Smooth muscle cell (in vitro differentiated cells): Measurements from ENCODE around the gene NBEAL2. TPM values are rescaled to one million over a fixed set of nuclear protein-coding genes. Genes with fewer than 3 reads are reported as not detected.

Experiments
- DNase-seq: peaks from one replicate; lab custom pipeline; 2025; ENCODE audit not compliant: unreplicated experiment; lab: John Stamatoyannopoulos, UW
- H2AFZ ChIP-seq: fragments of 200-600 bp; sonication (generic); 2 replicates; pipeline ENCODE4 v1.6.0; 2016; ENCODE audit warnings: antibody characterized with exemption, low read depth, mild to moderate bottlenecking
- H3F3A ChIP-seq: fragments of 200-600 bp; sonication (generic); 2 replicates; pipeline ENCODE4 v1.6.0; 2017; ENCODE audit warnings: antibody characterized with exemption, low read depth
- H3K27ac ChIP-seq: fragments of 200-600 bp; sonication (generic); 2 replicates; pipeline ENCODE4 v1.5.1; 2016; ENCODE audit warnings: low read depth, mild to moderate bottlenecking
- H3K27me3 ChIP-seq: fragments of 200-600 bp; sonication (generic); 2 replicates; pipeline ENCODE4 v1.6.1; 2016; ENCODE audit warnings: low read depth, mild to moderate bottlenecking
- H3K36me3 ChIP-seq: fragments of 200-600 bp; sonication (generic); 2 replicates; pipeline ENCODE4 v1.5.1; 2016; ENCODE audit warnings: low read depth
- H3K4me1 ChIP-seq: fragments of 200-600 bp; sonication (generic); 2 replicates; pipeline ENCODE4 v1.5.1; 2016; ENCODE audit warnings: low read depth
- H3K4me2 ChIP-seq: fragments of 200-600 bp; sonication (generic); 2 replicates; pipeline ENCODE4 v1.6.0; 2016; ENCODE audit warnings: mild to moderate bottlenecking
- H3K4me3 ChIP-seq: fragments of 200-600 bp; sonication (generic); 2 replicates; pipeline ENCODE4 v1.5.1; 2016; ENCODE audit warnings: mild to moderate bottlenecking
- H3K79me2 ChIP-seq: fragments of 200-600 bp; sonication (generic); 2 replicates; pipeline ENCODE4 v1.6.0; 2016; ENCODE audit warnings: low read depth, mild to moderate bottlenecking
- H3K9ac ChIP-seq: fragments of 200-600 bp; sonication (generic); 2 replicates; pipeline ENCODE4 v1.6.0; 2016; ENCODE audit warnings: low read depth
- H3K9me3 ChIP-seq: fragments of 200-600 bp; sonication (generic); replicated peaks from 2 replicates; pipeline ENCODE4 v1.5.1; 2016; ENCODE audit warnings: low read depth
- H4K20me1 ChIP-seq: fragments of 200-600 bp; sonication (generic); 2 replicates; pipeline ENCODE4 v1.6.0; 2016; ENCODE audit warnings: low read depth
- WGBS: methylation state at CpG from one replicate; pipeline ENCODE4 v1.1.7; 2016; ENCODE audit warnings: low lambda C conversion rate; 5-methylcytosine and 5-hydroxymethylcytosine counted together
- polyA plus RNA-seq: library from polyadenylated mRNA; unstranded; fragments of >200 nt; fragmentation: Nextera tagmentation; extraction: Ambion mirVana; gene quantifications from 2 replicates; pipeline ENCODE4 v1.2.1, GENCODE V29; 2016
- total RNA-seq: library from RNA; depleted of rRNA; stranded (reverse); fragments of >200 nt; gene quantifications from 2 replicates; pipeline ENCODE4 v1.2.3, GENCODE V29; 2014
- TF ChIP-seq, protein P1 (sequence below): fragments of 200-600 bp; sonication (generic); IDR thresholded peaks from 2 replicates; pipeline ENCODE4 v1.5.1; 2017; ENCODE audit warnings: borderline replicate concordance, mild to moderate bottlenecking, antibody characterized with exemption; ENCODE audit not compliant: insufficient read depth, poor library complexity, severe bottlenecking

The NBEAL2 gene
- total and polyA plus RNA-seq, 2 experiments from 2014 or later, result 4.1 to 11.9 TPM

DNA sequence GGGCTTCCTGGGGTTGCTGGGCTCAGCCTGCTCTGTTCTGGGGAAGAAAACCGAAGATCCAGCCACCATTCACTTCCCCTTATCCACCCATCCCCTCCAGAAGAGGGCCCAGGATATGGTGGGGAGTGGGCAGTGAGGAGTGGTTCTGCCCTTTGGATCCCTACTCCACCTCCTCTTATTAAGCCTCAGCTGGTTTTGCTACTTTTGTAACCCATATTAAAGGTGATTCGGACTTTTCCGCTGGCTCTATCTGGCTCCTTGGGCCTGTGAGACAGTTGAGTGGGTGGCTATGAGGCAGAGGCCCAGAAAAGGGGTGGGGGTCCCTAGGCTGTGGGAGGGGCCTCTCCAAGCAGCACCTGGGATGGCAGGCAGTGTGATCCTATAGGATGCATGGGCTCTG lies 33.8 kb downstream of the NBEAL2 start:
- no peak overlapping the region for H3K9ac ChIP-seq
- TF ChIP-seq, protein P1, sequence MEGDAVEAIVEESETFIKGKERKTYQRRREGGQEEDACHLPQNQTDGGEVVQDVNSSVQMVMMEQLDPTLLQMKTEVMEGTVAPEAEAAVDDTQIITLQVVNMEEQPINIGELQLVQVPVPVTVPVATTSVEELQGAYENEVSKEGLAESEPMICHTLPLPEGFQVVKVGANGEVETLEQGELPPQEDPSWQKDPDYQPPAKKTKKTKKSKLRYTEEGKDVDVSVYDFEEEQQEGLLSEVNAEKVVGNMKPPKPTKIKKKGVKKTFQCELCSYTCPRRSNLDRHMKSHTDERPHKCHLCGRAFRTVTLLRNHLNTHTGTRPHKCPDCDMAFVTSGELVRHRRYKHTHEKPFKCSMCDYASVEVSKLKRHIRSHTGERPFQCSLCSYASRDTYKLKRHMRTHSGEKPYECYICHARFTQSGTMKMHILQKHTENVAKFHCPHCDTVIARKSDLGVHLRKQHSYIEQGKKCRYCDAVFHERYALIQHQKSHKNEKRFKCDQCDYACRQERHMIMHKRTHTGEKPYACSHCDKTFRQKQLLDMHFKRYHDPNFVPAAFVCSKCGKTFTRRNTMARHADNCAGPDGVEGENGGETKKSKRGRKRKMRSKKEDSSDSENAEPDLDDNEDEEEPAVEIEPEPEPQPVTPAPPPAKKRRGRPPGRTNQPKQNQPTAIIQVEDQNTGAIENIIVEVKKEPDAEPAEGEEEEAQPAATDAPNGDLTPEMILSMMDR, result no peak
- H2AFZ ChIP-seq, result no peak overlapping the region
- no peak overlapping the region for H3K27ac ChIP-seq
- 97% methylated on average over 3 of the region's 3 CpGs for WGBS
- DNase-seq, result no peak
- H3K4me1 ChIP-seq, result peaks cover 16% of the 10 kb centered on the region
- no peaks in the 10 kb centered on the region for H3K36me3 ChIP-seq
- no peaks in the 10 kb centered on the region for H3K79me2 ChIP-seq
- H3K9me3 ChIP-seq, result no peaks in the 10 kb centered on the region
- no peak overlapping the region for H3K4me3 ChIP-seq
- peaks cover 28% of the 10 kb centered on the region for H4K20me1 ChIP-seq
- no peaks in the 10 kb centered on the region for H3K27me3 ChIP-seq
- peaks cover 39% of the 10 kb centered on the region for H3F3A ChIP-seq
- H3K4me2 ChIP-seq, result no peak overlapping the region

DNA sequence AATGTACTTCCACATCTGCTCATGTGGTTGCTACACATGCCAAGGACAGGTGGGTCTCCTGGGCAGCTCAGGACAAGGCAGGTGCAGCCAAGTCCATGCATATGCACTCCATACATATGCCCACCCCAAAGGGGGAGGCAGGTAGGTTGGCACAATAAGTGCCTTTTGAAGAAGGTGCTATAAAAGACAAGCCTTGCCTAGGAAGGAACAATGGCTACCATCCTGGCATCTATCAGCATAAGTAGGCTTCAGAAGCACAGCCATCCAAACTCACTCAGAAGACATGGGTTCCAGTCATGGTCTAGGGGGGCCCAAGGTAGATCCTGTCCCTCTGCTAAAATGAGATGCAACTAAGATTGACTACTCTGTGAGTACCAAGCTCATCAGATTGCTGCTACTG lies 34.6 kb downstream of the NBEAL2 start:
- Histone ChIP-seq H3K4me1 (peaks cover 13% of the 10 kb centered on the region), H3K27me3 (no peaks in the 10 kb centered on the region), H3K9ac (no peak overlapping the region), H2AFZ (no peak overlapping the region), H3K9me3 (no peaks in the 10 kb centered on the region), H3K4me2 (no peak overlapping the region), H3K79me2 (no peaks in the 10 kb centered on the region), H3K36me3 (peaks cover under 1% of the 10 kb centered on the region), H3K27ac (no peak overlapping the region), H3K4me3 (no peak overlapping the region), H4K20me1 (peaks cover 32% of the 10 kb centered on the region), H3F3A (peaks cover 39% of the 10 kb centered on the region)
- no peak for DNase-seq
- TF ChIP-seq, protein P1, result no peak

DNA sequence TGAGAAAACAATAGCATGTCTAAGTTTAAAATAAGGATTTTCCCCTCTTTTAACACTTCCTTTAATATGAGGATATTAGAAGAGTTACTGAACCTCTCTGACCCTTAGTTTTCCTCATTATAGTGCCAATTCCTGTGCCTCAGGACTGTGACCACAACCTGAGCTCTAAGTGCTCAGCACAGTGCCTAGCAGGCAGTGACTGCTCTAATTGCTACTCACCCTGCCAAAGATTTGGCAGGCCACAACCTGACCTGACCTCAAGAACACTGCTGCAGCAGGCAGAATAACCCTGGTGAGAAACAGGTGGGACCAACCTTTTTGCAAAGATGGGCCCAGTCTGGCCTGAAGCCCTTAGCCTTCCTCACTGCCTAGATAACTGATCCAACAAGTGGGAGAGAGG lies 35.7 kb downstream of the NBEAL2 start:
- Histone ChIP-seq H3F3A (peaks cover 36% of the 10 kb centered on the region), H3K36me3 (peaks cover 6% of the 10 kb centered on the region), H3K4me1 (peaks cover 9% of the 10 kb centered on the region), H2AFZ (no peak overlapping the region), H4K20me1 (peaks cover 43% of the 10 kb centered on the region), H3K4me2 (no peak overlapping the region), H3K27ac (no peak overlapping the region), H3K9ac (no peak overlapping the region), H3K27me3 (no peaks in the 10 kb centered on the region), H3K79me2 (peaks cover 5% of the 10 kb centered on the region), H3K9me3 (no peaks in the 10 kb centered on the region), H3K4me3 (no peak overlapping the region)
- TF ChIP-seq, protein P1, result no peak
- DNase-seq, result no peak

DNA sequence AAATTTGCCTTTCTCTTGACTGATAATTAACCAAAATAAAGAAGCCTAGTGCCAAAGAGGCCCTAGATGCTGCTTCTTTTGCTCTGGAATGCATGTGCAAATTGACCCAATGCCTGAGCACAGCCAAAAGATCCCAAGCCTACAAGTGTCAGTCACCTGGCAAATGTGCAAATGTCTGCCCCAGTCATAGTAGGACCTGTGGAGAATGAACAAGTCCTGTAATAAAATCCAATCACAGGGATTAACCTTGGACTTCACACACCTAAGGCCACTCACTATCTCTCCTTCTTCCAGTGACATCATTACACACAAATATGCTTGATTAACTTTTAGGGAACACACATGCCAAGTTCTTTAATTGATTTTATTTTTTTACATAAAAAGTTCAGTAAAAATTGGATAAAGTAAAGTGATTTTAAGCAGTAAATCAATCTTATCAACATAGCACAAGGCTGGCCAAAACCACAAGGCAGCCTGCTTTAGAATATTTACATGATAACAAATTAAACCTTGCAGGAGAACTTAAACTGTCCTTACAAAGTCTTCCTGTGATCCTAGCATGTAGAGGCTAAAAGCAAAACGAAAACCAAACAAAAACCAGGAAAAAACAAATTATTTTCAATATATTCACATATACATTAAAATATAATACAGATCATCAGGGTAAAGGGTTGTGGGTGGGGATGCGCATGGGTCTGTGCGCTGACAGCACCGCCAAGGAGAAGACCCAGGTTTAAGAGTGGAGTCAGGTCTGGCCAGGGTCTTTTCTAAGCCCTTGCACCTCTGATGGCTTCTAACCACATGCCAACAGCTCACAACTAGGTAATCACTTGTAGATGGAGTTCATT lies 36.8 kb downstream of the NBEAL2 start:
- H3K9me3 ChIP-seq, result no peaks in the 10 kb centered on the region
- H3K4me1 ChIP-seq, result peaks cover 8% of the 10 kb centered on the region
- H3K27ac ChIP-seq, result peak overlapping the region; percentile 87
- peaks cover 54% of the 10 kb centered on the region for H4K20me1 ChIP-seq
- H3K27me3 ChIP-seq, result no peaks in the 10 kb centered on the region
- H3K36me3 ChIP-seq, result peaks cover 6% of the 10 kb centered on the region
- no peak overlapping the region for H3K4me3 ChIP-seq
- peak overlapping the region; percentile 61 for H3K4me2 ChIP-seq
- no peak for DNase-seq
- peaks cover 17% of the 10 kb centered on the region for H3K79me2 ChIP-seq
- no peak overlapping the region for H2AFZ ChIP-seq
- peak overlapping the region; percentile 53 for H3K9ac ChIP-seq
- 95% methylated on average over 4 of the region's 4 CpGs for WGBS
- TF ChIP-seq, protein P1, result no peak
- peaks cover 28% of the 10 kb centered on the region for H3F3A ChIP-seq
